Testis (tissue), 3 donors: ENCODE data around the gene CALHM2. TPM values are rescaled to one million over a fixed set of nuclear protein-coding genes. Genes with fewer than 3 reads are reported as not detected.

Source experiments
- DNase-seq: peaks from one replicate; pipeline ENCODE4 v3.0.0-alpha.2; 2019
- H3K27ac ChIP-seq, 2 donors: fragments of 200-600 bp; sonication (generic); one replicate each; pipeline ENCODE4 v1.5.1; 2019
- H3K27me3 ChIP-seq: fragments of 200-600 bp; sonication (generic); one replicate; pipeline ENCODE4 v1.5.1; 2019
- H3K36me3 ChIP-seq: fragments of 200-600 bp; sonication (generic); one replicate; pipeline ENCODE4 v1.5.1; 2017; ENCODE audit warnings: low read depth; ENCODE audit errors: missing control alignments
- H3K4me1 ChIP-seq: fragments of 200-600 bp; sonication (generic); one replicate; pipeline ENCODE4 v1.5.1; 2019
- H3K4me3 ChIP-seq, 2 donors: fragments of 200-600 bp; sonication (generic); one replicate each; pipeline ENCODE4 v1.5.1; 2017 to 2019
- H3K9me3 ChIP-seq: fragments of 200-600 bp; sonication (generic); one replicate; pipeline ENCODE4 v1.5.1; 2017
- POLR2A ChIP-seq: fragments of 450-650 bp; IDR thresholded peaks from one replicate; pipeline ENCODE4 v1.6.1; 2017; ENCODE audit warnings: antibody characterized with exemption, mild to moderate bottlenecking, moderate library complexity
- WGBS, 2 donors: methylation state at CpG; one replicate each; pipeline ENCODE4 v1.1.5; 2018; 5-methylcytosine and 5-hydroxymethylcytosine counted together
- intact Hi-C: fragments of 100-400 bp; cut with DNase I; formaldehyde crosslinking; loops from one replicate; pipeline ENCODE4 v1.15.1; 2023; ENCODE audit warnings: low total_unique reads
- polyA plus RNA-seq: library from polyadenylated mRNA; stranded (reverse); fragments of 350-450 nt; fragmentation: Illumina TruSeq; extraction: RNeasy Lipid Tissue Mini Kit (QIAGEN cat#74804); gene quantifications from one replicate; pipeline ENCODE4 v1.2.3, GENCODE V29; 2014; ENCODE audit warnings: low read depth, low replicate concordance; ENCODE audit not compliant: insufficient read depth
- total RNA-seq, 2 donors: library from RNA; depleted of rRNA; stranded (reverse); fragments of >200 nt; gene quantifications; one replicate each; pipeline ENCODE4 v1.2.3, GENCODE V29; 2016
- TF ChIP-seq, protein P1 (sequence below), 3 experiments: fragments of 450-650 bp in 2 of 3; fragments of 200-600 bp in 1 of 3; sonication (generic) in 1 of 3; IDR thresholded peaks; one replicate each; pipeline ENCODE4 v1.5.1; 2016 to 2019; ENCODE audit warnings: antibody characterized with exemption in 3 of 3, mild to moderate bottlenecking in 2 of 3, moderate library complexity in 1 of 3

Gene CALHM2
- total and polyA plus RNA-seq, 3 donors from 2014 or later = 43.5 to 78.6 (median 53.1) TPM

DNA sequence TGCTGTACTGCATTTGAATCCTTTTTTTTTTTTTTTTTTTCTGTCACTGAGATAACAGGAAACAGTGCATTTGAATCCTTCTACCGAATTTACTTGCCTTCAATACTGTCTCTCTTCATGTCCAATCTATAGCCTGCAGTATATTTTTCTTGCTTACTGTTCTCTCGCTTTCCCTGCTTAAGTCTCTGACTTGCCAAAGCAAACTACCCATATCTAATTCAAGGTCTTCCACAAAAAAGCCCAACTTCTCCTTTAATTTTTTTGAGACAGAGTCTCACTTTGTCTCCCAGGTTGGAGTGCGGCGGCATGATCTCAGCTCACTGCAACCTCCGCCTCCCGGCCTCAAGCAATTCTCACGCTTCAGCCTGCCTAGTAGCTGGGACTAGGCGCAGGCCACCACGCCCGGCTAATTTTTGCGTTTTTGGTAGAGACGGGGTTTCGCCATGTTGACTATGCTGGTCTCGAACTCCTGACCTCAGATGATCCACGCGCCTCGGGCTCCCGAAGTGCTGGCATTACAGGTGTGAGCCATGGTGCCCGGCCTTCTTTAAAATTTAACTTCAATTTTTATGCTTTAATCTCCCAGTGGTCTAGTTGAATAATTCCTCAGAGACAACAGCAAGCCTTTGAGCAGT lies 54.9 kb downstream of the CALHM2 start:
- H3K4me1 ChIP-seq = peaks cover 19% of the 10 kb centered on the region
- TF ChIP-seq, protein P1, sequence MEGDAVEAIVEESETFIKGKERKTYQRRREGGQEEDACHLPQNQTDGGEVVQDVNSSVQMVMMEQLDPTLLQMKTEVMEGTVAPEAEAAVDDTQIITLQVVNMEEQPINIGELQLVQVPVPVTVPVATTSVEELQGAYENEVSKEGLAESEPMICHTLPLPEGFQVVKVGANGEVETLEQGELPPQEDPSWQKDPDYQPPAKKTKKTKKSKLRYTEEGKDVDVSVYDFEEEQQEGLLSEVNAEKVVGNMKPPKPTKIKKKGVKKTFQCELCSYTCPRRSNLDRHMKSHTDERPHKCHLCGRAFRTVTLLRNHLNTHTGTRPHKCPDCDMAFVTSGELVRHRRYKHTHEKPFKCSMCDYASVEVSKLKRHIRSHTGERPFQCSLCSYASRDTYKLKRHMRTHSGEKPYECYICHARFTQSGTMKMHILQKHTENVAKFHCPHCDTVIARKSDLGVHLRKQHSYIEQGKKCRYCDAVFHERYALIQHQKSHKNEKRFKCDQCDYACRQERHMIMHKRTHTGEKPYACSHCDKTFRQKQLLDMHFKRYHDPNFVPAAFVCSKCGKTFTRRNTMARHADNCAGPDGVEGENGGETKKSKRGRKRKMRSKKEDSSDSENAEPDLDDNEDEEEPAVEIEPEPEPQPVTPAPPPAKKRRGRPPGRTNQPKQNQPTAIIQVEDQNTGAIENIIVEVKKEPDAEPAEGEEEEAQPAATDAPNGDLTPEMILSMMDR (IDR thresholded peaks at IDR 0.05) = no peak
- TF ChIP-seq POLR2A = no peak
- no peaks in the 10 kb centered on the region for H3K36me3 ChIP-seq
- 38 to 45% methylated on average over 19 of the region's 19 CpGs for WGBS, 2 donors
- H3K9me3 ChIP-seq = no peaks in the 10 kb centered on the region
- H3K4me3 ChIP-seq = peak overlapping the region; percentile 91 to 96
- intact Hi-C loops = no loop called here
- peak overlapping the region in 1 of 2 donors; percentile 48 for H3K27ac ChIP-seq
- H3K27me3 ChIP-seq = no peaks in the 10 kb centered on the region
- DNase-seq = no peak

DNA sequence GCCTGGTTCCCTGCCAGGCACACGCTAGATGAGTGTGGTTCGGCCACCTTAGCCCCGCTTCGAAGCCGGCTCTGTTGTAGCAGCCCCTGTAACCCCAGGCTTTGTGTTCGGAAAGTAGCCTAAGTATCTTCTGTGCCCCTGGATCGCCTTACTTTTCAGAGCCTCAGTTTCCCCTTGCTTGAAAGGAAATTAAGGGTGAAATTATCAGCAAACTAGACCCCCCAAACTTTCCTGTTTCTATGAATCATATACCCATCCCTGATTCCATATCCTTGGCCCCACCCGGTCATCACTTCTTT lies 55.4 kb downstream of the CALHM2 start:
- DNase-seq = no peak
- Histone ChIP-seq H3K27ac (peak overlapping the region; percentile 48 to 80), H3K4me3 (peak overlapping the region; percentile 91 to 96), H3K9me3 (no peaks in the 10 kb centered on the region), H3K27me3 (no peaks in the 10 kb centered on the region), H3K36me3 (no peaks in the 10 kb centered on the region), H3K4me1 (peaks cover 19% of the 10 kb centered on the region)
- WGBS, 2 donors = 1 to 6% methylated on average over 7 to 8 of the region's 8 CpGs
- TF ChIP-seq, protein P1 (IDR thresholded peaks at IDR 0.05) = no peak
- no peak for TF ChIP-seq POLR2A
- intact Hi-C loops = no loop called here

Other genes starting within 250 kb of the CALHM2 start
- gene RPEL1, start 206.5 kb downstream of the CALHM2 start, total RNA-seq = not detected
- gene RPEL1, start 206.5 kb downstream of the CALHM2 start, polyA plus RNA-seq = not detected
- 1 to 10 TPM; 4.3 to 5.2 TPM for gene INA, start 175.2 kb downstream of the CALHM2 start, total RNA-seq
- gene INA, start 175.2 kb downstream of the CALHM2 start, polyA plus RNA-seq = 7.7 TPM
- 10 to 100 TPM; 15.7 to 23.2 TPM for gene PCGF6, start 101.2 kb downstream of the CALHM2 start, total RNA-seq
- gene PCGF6, start 101.2 kb downstream of the CALHM2 start, polyA plus RNA-seq = 15.9 TPM
- 10 to 100 TPM; 26.3 to 29.1 TPM for gene TAF5, start 84.4 kb downstream of the CALHM2 start, total RNA-seq
- 19.7 TPM for gene TAF5, start 84.4 kb downstream of the CALHM2 start, polyA plus RNA-seq
- gene ATP5MK, start 55.9 kb downstream of the CALHM2 start, total RNA-seq = 100 to 1,000 TPM; 175 to 193 TPM
- gene ATP5MK, start 55.9 kb downstream of the CALHM2 start, polyA plus RNA-seq = 280 TPM
- gene PDCD11, start 55.7 kb downstream of the CALHM2 start, total RNA-seq = 10 to 100 TPM; 50.7 to 54.9 TPM
- 47.3 TPM for gene PDCD11, start 55.7 kb downstream of the CALHM2 start, polyA plus RNA-seq
- under 1 TPM; 0.24 to 0.50 TPM for gene CALHM1, start 6.5 kb upstream of the CALHM2 start, total RNA-seq
- gene CALHM1, start 6.5 kb upstream of the CALHM2 start, polyA plus RNA-seq = not detected
- gene CALHM3, start 26.9 kb upstream of the CALHM2 start, total RNA-seq = under 1 TPM; 0.39 to 0.93 TPM
- 0.88 TPM for gene CALHM3, start 26.9 kb upstream of the CALHM2 start, polyA plus RNA-seq
- gene NEURL1, start 41.3 kb upstream of the CALHM2 start, total RNA-seq = 10 to 100 TPM; 17.8 to 21.9 TPM
- 19.8 TPM for gene NEURL1, start 41.3 kb upstream of the CALHM2 start, polyA plus RNA-seq